Measurements from ENCODE around the gene GNS. TPM values are rescaled to one million over a fixed set of nuclear protein-coding genes. Genes with fewer than 3 reads are reported as not detected.

GNS gene
- total RNA-seq = 70.1 TPM

DNA sequence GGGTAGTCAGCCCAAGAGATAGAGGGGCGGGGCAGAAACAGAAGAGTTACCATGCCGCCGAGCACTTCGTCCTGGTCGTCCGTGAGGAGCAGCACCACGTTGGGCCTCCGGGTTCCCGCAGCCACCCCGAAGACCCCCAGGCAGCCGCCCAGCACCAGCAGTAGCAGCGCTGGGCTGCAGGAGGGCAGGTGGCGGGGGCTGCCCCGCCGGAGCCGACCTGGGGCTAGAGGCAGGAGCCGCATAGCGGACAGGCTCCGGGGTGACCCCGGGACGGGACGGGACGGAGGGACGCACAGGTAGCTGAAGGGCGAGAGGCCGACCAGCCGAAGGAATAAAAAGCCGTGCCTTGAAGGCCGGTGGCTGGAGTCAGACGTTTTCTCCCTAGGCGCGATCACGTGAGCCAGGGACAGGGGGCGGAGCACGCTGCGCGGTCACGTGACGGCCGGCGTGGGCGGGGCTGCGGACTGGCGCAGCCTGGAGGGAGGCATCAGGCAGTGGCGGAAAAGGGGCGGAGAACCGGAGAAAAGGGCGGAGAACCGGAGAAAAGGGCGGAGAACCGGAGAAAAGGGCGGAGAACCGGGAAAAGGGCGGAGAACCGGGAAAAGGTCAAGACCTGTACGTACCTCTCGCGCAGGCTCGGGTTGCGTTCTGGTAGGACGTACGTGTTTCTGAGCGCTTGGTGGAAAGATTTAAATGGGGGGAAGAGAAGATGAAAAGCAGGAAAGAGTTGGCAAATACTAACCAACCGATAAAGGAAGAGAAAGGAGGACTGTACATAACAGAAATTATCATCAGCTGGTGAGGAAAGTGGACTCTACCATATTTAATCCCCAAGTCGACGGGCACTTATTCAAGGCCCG lies at the start of gene GNS:
Gene GNS (minus strand): TSS at position 372 of the 860 bp plus-strand sequence. CDS start 130 bp downstream, at position 242.

Other genes starting within 250 kb of the GNS start
- gene RASSF3, start 148.9 kb downstream of the GNS start, total RNA-seq = 4.8 TPM
- 23.1 TPM for gene TBC1D30, start 65.2 kb upstream of the GNS start, total RNA-seq